ENCODE measurements around the gene SGK1. TPM values are rescaled to one million over a fixed set of nuclear protein-coding genes. Genes with fewer than 3 reads are reported as not detected.
"Not testable (repeated sequence)": the region's sequence is repeated elsewhere in the genome, so short reads cannot be mapped to it uniquely, and the experiment has no call there.

Gene SGK1
- total RNA-seq, 6 donors from 2014 or later, result 118 to 426 (median 199) TPM

GRCh38 chr6:134217798-134218140 lies 100.1 kb downstream of the SGK1 start:
- Histone ChIP-seq H3K27ac (no peak overlapping the region), H3K4me1 (peaks cover 0 to 8% (median 6%) of the 10 kb centered on the region in 4 donors), H3K4me3 (no peak overlapping the region), H3K27me3 (no peaks in the 10 kb centered on the region), H3K36me3 (no peaks in the 10 kb centered on the region), H3K9me3 (no peaks in the 10 kb centered on the region)
- TF ChIP-seq EP300 (IDR thresholded peaks at IDR 0.05) (no peak), CTCF (IDR thresholded peaks at IDR 0.05) (no peak), POLR2A (IDR thresholded peaks at IDR 0.05) (no peak), POLR2AphosphoS5 (IDR thresholded peaks at IDR 0.05) (no peak)
- DNase-seq (no peak), ATAC-seq (ENCODE audit: low FRiP score in 2 of 2) (no peak)

GRCh38 chr6:134217105-134217797 lies 100.7 kb downstream of the SGK1 start:
- WGBS, 2 donors, result 91% methylated on average over 8 of the region's 8 CpGs
- H3K27ac ChIP-seq, result peak overlapping the region in 2 of 4 donors; percentile 59 to 67
- no peaks in the 10 kb centered on the region for H3K9me3 ChIP-seq
- H3K27me3 ChIP-seq, result no peaks in the 10 kb centered on the region
- DNase-seq (no peak), ATAC-seq (ENCODE audit: low FRiP score in 2 of 2) (peak in 1 of 2 donors; percentile 16)
- TF ChIP-seq EP300 (IDR thresholded peaks at IDR 0.05) (no peak), CTCF (IDR thresholded peaks at IDR 0.05) (no peak), POLR2AphosphoS5 (IDR thresholded peaks at IDR 0.05) (no peak), POLR2A (IDR thresholded peaks at IDR 0.05) (no peak)
- no peaks in the 10 kb centered on the region for H3K36me3 ChIP-seq
- H3K4me1 ChIP-seq, result peaks cover 0 to 8% (median 6%) of the 10 kb centered on the region in 4 donors
- H3K4me3 ChIP-seq, result no peak overlapping the region

DNA sequence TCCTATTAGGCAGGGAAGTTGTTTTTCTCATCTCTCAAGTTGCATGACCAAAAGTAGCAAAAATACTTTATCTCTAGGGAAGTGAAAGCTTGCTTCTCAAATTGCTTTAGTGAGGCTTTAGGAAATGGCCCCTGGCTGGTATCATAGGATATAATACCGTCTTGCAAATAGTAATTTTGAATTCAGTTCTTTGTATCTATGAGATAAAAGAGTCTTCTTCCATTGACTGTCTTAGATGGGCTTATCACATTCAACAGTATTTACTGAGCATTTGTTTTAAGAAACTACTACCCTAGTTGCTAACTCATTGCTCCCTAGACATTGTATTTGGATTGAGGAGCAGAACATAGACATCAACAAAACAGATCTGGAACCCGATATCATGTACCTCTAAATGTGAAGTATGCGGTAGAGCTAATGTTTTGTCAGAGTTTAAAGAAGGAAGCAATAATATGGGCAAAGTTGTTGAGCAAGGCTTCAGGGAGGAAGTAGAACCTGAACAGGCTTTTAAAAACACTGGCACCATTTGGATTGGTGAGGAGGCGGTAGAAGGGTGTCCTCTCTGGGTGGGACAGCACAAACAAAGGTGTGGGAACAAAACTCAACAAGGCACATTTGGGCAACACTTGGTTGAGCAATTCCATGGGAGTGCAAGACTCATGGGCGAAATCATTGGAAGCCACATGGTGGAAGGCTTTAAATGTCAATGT lies 101.5 kb downstream of the SGK1 start:
- Histone ChIP-seq H3K27ac (peak overlapping the region; percentile 22 to 67 (median 46)), H3K27me3 (no peaks in the 10 kb centered on the region)
- no peak for TF ChIP-seq CTCF (IDR thresholded peaks at IDR 0.05)
- TF ChIP-seq EP300 (IDR thresholded peaks at IDR 0.05), result peak in 1 of 4 donors; percentile 42

DNA sequence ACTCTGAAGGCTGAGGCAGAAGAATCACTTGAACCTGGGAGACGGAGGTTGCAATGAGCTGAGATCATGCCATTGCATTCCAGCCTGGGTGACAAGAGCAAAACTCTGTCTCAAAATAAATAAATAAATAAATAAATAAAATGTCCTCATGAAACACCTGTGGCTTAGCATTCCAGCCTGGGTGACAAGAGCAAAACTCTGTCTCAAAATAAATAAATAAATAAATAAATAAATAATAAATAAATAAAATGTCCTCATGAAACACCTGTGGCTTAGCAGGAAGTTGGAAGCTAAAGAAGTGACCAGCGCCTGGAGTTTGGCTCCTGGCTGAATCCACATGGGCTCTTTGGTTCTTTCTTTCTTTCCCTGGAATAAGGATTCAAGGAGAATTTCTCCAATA lies 104.5 kb downstream of the SGK1 start:
- DNase-seq; H3K9me3 ChIP-seq; H3K27ac ChIP-seq; H3K27me3 ChIP-seq; H3K4me3 ChIP-seq; ATAC-seq (ENCODE audit: low FRiP score in 2 of 2); H3K36me3 ChIP-seq: not testable (repeated sequence)
- peaks cover 0 to 11% (median 8%) of the 10 kb centered on the region in 4 donors for H3K4me1 ChIP-seq
- WGBS, 2 donors, result 96% methylated on average over 2 of the region's 2 CpGs

More for the DNA sequence above, 101.5 kb downstream of the SGK1 start:
- WGBS, 2 donors, result 59 to 69% methylated on average over 5 of the region's 5 CpGs
- DNase-seq, result peak in 1 of 2 donors; percentile 70
- Histone ChIP-seq H3K9me3 (no peaks in the 10 kb centered on the region), H3K4me3 (no peak overlapping the region), H3K36me3 (no peaks in the 10 kb centered on the region), H3K4me1 (peaks cover 0 to 8% (median 7%) of the 10 kb centered on the region in 4 donors)
- peak; percentile 65 to 75 for ATAC-seq (ENCODE audit: low FRiP score in 2 of 2)

DNA sequence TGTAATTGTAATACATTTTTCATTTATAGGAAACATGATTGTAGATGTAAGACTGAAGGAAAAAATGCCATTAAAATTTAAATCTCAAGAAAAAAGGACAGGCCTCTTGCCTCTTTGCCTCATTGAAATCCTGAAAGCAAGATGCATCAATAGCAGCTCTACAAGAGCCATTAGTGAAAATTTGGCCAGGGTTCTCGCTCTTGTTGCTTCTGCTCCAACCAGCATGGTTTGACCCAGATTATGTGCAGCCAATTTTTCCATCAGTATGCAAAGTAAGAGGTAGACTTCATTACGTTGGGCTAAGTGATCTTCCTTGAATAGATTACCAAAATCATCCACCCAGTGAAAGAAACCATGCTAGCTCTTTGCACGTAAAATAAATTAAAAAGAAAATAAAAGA lies 106.6 kb downstream of the SGK1 start:
- Histone ChIP-seq H3K4me3 (no peak overlapping the region), H3K27me3 (no peaks in the 10 kb centered on the region), H3K9me3 (no peaks in the 10 kb centered on the region), H3K36me3 (no peaks in the 10 kb centered on the region), H3K27ac (no peak overlapping the region), H3K4me1 (peaks cover 0 to 5% (median 0%) of the 10 kb centered on the region in 4 donors)
- DNase-seq (no peak), ATAC-seq (ENCODE audit: low FRiP score in 2 of 2) (no peak)
- TF ChIP-seq EP300 (IDR thresholded peaks at IDR 0.05) (no peak), POLR2AphosphoS5 (IDR thresholded peaks at IDR 0.05) (no peak), POLR2A (IDR thresholded peaks at IDR 0.05) (no peak), CTCF (IDR thresholded peaks at IDR 0.05) (no peak)
- 84 to 90% methylated on average over 3 of the region's 3 CpGs for WGBS, 2 donors
